GM19193 (cell line): Measurements from ENCODE around the gene FAM180B.

ENCODE experiments used
- POLR2A ChIP-seq: IDR thresholded peaks from 4 replicates; pipeline ENCODE4 v1.6.1; 2011; ENCODE audit not compliant: insufficient read depth, insufficient read length; ENCODE audit errors: extremely low read depth

The FAM180B gene

DNA sequence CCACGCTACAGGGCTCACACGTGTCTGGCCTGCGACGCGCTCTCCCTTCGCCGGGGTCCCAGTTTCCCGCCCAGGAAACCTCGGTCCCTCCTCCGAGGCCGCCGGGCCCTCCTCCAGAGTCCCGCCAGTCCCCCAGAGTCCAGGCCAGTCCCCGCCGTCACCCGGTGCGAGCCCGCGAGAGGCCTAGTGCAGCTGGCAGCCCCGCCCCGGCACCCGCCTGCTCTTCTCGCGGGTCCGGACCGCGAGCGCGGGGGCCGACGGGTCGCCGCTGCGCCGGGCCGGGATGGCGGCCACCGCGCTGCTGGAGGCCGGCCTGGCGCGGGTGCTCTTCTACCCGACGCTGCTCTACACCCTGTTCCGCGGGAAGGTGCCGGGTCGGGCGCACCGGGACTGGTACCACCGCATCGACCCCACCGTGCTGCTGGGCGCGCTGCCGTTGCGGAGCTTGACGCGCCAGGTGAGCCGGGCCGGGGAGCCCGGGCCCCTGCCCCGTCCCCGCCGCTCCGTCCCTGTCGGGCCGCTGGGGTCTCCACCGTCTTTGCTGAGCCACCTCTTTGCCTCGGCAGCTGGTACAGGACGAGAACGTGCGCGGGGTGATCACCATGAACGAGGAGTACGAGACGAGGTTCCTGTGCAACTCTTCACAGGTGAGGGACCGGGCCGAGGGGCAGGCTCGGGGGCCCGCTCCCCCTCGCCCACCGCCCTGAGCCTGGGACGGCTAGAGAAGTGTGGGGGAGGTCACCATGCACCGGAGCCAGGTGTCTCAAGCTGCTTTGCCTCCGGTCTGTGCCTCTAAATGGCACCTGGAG lies 20.9 kb upstream of the FAM180B start, which contains the start of gene PTPMT1:
PTPMT1 (plus strand) TSS at position 260 of the 809 bp plus-strand sequence; CDS start at position 284, 24 bp downstream.
- TF ChIP-seq POLR2A = peak; percentile 95

DNA sequence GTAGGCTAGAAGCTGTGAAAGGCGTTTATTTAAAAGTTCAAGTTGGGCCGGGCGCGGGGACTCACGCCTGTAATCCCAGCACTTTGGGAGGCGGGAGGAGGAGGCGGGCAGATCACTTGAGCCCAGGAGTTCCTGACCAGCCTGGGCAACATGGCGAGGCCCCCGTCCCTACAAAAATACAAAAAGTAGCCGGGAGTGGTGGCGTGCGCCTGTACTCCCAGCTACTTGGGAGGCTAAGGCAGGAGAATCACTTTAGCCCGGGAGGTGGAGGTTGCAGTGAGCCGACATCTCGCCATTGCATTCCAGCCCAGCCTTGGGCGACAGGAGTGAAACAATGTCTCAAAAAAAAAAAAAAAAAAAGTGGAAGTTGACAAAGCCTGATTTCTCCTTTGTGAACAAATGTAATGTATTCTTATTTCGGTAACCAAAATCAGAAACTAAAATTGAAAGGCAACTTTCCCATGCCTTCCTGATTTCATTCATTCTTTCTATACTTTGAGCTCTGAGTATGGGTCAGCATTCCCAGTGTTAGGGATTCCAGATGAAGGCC lies 20.3 kb upstream of the FAM180B start:
- TF ChIP-seq POLR2A = no peak

DNA sequence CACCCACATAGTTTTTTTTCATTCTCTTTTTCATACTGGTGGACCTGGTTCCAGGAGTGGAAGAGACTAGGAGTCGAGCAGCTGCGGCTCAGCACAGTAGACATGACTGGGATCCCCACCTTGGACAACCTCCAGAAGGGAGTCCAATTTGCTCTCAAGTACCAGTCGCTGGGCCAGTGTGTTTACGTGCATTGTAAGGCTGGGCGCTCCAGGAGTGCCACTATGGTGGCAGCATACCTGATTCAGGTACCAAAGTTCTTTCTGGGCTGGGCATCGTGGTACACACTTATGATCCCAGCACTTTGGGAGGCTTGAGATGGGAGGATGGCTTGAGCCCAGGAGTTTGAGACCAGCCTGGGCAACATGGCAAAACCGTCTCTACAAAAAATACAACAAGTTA lies 16.8 kb upstream of the FAM180B start:
- no peak for TF ChIP-seq POLR2A

DNA sequence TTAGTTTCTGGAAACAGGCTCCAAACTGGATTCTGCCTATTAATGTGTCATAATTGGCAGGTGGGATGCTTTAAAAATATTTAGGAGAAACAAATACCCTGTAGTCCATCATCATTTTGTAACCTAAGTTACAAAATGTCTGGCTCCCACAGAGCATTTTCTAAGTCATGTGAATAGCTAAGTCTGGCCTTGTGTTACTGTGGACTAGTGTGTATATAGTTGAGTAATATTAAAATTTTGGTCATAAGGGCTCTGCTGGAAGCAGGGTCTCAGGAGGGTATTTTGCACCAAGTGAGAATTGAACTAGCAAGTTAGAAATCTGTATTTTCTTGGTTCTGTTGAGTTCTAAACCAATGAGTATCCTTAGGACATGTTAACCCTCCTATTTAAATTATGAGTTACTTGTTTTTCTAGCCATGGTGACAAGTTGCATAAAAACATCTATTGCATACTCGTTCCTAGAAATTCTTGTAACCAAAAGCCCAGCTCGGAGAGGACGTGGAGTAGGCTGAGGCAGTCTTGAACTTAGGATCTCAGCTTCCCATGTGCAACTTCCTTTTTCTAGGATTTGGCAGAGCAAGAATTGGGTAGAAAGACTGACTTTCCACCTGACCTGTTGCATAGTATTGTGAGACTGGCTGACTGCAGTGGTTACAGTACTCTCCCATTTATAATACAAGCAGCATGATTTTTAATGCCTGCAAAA lies 15.7 kb upstream of the FAM180B start:
- TF ChIP-seq POLR2A = no peak

DNA sequence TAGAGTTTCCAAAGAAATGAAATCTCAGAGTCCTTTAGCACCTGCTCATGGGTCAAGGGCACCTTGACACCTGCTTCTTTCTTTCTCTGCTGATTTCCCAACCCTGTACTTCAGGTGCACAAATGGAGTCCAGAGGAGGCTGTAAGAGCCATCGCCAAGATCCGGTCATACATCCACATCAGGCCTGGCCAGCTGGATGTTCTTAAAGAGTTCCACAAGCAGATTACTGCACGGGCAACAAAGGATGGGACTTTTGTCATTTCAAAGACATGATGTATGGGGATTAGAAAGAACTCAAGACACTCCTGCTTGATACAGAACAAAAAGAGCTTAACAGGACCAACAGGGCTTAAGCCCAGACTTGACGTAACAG lies 15.1 kb upstream of the FAM180B start:
- TF ChIP-seq POLR2A = no peak

DNA sequence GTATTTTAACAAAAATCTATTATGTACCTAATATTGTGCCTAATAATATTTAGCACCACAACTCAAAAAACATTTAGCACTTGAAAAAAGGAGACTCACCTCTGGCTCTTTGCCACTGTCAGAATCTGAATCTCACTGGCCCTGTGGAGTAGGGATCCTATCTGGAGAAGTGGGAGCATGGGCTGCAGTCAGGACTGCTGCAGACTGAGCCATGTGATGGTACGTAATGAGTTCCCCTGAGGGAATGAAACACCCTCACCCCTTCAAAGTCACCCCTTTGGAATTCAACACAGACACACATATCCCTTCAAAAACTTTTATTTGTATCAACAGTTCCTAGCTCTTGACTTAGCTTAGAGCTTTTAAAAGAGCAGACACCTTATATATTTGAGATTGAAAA lies 14.6 kb upstream of the FAM180B start:
- TF ChIP-seq POLR2A = no peak

DNA sequence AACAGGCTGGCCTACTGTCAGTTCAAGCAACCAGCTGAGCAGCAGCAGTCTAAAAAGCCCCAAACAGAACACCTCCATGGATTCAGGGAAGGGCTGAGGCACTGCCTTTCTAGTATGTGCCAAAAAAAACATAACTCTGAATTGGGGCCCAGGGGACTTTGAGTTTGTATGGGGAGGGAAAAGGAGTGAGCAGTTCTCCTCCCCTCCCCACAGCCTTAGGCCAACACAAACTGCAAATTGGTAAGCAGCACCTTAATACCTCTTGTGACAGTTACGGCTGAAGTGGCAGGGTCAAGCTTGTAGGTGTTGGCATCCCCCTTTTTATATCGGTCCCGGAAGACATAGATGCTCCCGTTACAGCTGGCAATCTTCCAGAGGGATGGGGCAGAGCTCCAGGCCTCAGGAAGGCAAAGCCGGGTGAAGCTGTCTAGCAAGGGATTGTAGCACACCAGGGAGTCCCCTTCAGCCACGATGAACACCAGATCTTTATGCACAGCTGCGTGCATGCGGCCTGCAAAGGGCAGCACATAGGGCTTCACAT lies 13.7 kb upstream of the FAM180B start:
- TF ChIP-seq POLR2A = no peak

DNA sequence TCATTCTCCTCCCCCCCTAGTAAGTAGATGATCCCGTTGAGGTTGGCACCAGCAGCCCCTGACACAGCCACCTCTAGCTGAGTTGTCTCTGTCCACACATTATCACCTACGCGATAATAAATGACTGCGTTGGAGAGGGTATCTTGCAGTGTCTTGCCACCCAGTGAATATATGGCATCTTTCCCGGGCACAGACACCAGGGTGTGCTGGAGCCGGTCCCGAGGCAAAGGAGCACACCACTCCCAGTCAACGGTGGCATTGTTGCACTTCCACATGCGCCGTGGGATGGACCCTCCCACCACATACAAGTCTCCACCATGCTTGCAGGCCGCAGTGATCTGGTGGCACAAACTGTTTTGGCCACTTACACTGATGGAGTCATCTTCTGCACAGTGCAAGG lies 13.2 kb upstream of the FAM180B start:
- no peak for TF ChIP-seq POLR2A

DNA sequence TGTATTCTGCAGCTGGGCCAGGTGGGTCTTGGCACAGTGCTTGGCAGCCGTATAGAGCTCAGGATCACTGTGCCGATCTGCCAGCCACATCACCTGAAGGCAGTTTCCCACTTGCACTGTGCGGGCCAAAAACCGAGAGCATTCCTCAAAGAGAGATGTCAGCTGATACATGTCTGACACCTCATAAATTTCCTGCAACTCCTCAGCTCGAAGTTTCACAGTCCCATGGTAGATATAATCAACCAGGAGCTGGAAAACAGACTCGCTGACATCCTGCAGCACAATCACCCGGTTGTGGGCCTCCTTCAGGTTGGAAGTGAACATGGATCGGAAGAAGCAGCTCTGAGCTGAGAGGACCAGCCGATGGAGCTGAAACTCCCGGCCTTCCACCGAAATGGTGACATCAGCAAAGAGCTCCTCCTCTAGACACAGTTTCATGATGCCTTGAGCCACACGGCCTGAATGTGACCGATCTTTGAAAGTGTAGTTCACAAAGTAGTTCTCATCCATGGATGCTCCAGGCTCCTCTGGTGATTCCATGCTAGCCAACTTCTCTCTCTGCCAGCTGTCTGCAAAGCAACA lies 8.9 kb upstream of the FAM180B start:
- TF ChIP-seq POLR2A = no peak

DNA sequence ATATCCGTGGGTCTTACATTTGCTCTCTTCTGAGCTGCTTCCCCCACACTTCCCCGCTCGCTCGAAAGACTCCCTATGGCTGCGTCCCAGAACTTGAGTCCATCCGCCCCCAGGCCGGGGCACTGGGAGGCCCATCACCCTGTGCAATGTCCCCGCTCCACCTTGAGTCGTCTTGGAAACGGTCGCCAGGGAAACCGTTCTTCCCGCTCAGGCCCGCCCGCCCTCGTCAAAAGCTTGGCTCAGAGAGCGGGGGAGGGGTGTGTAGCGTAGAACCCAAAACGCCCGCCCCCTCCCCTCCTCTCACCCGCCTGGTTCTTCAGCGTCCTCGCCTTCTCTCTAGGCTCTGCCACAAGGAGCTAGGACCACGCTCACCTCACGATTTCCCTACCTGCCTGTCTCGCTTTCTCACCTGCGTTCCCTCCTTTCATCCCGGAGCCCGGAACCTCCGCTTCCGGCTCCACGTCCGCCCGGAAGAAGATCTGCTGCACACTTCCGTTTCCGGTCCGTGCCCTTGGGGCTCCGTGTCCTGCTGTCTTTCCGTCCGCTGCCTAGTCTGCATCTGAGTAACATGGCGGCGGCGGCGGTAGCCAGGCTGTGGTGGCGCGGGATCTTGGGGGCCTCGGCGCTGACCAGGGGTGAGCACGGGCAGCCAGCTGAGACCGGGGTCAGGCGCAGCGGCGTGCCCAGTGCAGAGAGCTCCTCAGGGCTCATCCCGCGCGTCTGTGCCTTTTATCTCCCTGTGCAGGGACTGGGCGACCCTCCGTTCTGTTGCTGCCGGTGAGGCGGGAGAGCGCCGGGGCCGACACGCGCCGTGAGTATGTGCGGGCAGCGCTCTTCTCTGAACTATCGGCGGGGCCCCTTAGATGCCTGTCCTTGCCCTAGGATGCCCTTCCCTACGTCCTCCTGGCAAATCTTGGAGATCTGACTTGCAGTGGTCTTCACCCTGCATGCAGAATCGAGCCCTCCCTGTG lies 7.7 kb upstream of the FAM180B start, which contains the start of the genes KBTBD4 and NDUFS3:
KBTBD4 (minus strand) TSS at position 447 of the 971 bp plus-strand sequence; CDS start at position 428, 19 bp downstream.
NDUFS3 (plus strand) TSS at position 551 of the 971 bp plus-strand sequence; CDS start at position 569, 18 bp downstream.
- TF ChIP-seq POLR2A = peak; percentile 87

DNA sequence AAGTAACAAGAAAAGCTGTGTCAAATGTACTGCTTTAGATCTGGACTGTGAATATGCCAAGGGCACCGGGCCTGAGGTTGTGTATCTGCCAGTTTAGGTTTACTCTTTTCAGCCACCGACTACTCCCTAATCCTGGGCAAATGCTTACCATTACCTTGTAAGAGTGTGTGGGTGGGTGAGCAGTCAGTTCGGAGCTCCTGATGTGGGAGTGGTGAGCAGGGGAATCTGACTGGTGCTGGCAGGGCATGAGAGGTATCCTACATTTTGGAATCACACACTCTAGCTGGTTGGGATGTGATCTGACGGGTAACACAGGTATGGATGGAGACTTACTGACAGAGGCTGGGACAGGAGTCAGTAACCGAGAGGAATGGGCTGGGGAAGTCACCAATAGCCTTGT lies 2.6 kb upstream of the FAM180B start:
- no peak for TF ChIP-seq POLR2A

DNA sequence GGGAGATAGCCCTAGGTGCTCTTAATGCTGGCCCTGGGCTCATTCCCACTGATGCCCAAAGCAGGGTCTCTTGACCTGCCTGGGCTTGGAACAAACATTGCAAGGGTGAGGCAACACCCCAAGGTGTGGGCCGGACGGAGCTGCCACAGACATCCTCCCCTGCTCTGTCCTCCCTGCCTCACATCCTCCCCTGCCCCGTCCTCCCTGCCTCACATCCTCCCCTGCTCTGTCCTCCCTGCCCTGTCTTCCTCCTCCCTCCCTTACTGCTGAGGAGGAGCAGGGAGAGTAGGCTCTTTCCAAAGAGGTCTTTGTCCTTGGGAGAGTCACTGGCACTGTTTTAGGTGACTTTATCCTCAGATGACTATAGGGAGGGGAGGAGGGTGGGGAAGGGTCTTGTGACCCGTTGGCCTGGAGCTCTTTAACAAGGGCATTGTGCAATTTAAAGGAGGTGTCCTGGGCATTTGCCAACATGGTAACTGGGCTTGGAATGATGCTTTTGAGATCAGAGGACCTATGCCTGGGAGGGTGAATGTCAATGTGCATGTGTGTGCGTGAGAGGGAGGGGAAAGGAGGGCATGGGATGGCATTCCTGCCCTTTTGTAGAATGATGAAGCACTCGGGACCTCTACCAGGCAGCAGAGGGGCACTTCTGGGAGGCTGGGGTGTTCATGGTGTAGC lies 700 bp downstream of the FAM180B start:
- TF ChIP-seq POLR2A = no peak

DNA sequence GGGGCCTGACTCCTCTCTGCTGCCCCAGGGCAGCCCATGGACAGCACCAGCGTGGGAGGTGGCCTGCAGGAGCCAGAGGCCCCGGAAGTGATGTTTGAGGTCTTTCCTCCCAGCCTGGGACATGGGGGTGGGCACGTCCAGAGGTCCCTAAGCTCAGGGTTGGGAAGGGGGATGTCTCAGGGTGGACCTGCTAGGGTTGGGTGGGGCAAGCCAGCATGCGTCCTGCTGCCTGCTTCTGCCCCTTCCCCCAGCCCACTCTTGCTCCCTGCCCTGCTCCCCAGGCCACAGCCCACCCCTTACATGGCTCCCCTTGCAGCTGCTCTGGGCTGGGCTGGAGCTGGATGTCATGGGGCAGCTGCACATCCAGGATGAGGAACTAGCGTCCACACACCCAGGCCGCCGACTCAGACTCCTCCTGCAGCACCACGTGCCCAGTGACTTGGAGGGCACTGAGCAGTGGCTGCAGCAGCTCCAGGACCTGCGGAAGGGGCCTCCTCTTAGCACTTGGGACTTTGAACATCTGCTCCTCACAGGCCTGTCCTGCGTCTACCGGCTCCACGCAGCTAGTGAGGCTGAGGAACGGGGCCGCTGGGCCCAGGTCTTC lies 1.3 kb downstream of the FAM180B start:
- TF ChIP-seq POLR2A = no peak
